Frontal cortex (tissue), 4 donors: Measurements from ENCODE around the gene GKAP1. TPM values are rescaled to one million over a fixed set of nuclear protein-coding genes. Genes with fewer than 3 reads are reported as not detected.
"Not testable (repeated sequence)": the region's sequence is repeated elsewhere in the genome, so short reads cannot be mapped to it uniquely, and the experiment has no call there.

ENCODE experiments used
- DNase-seq, 2 donors: peaks; one replicate each; pipeline ENCODE4 v3.0.0; 2012; ENCODE audit warnings: low spot score in 2 of 2
- FAIRE-seq: peaks from 2 replicates; lab custom pipeline; 2012; peaks lifted over from hg19 to GRCh38; lab: Jason Lieb, UNC
- total RNA-seq: library from RNA; depleted of rRNA; stranded (reverse); fragments of >200 nt; gene quantifications from one replicate; pipeline ENCODE4 v1.2.3, GENCODE V29; 2014
- donor health status: control.
- donor health status: control.
- donor health status: control.

GKAP1 gene
- total RNA-seq: 12.6 TPM

GRCh38 chr9:83817356-83818278, at the start of gene GKAP1:
Gene GKAP1, minus strand, starts transcription at chr9:83817769. Its CDS starts 11,252 bp downstream, at chr9:83806517.
- FAIRE-seq: not testable (repeated sequence)
- DNase-seq: peak; percentile 67 to 77

- DNase-seq, FAIRE-seq: not testable (repeated sequence)
These were observed 32.3 kb upstream of the GKAP1 start for GRCh38 chr9:83849895-83850294.

DNA sequence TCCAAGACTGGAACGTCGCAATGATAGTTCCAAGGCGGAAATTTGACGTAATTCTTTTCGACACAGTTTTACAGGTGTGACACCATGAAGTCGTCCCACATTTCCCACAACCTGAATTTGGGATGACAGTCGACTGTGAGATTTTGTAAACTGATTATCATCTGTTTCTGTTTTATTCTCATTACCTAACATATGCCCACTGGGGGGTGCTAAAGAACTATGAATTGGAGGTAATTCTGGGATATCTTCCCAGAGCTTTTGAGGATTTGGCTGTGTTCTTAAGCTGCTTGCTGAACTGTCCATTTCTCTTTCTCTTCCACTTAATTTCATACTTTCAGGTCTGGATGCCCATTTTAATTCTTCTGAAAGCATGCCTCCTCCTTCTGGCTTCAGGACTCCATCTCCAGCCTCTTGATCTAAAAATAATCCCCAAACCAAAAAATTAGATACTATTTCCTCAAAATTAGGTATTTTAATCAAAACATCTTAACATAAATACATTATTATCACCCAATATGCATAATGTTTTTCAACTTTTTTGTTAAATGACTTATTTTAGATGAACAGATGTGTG, 19.6 kb upstream of the GKAP1 start:
- peak; percentile 96 for FAIRE-seq
- DNase-seq: not testable (repeated sequence)

- DNase-seq, FAIRE-seq: not testable (repeated sequence)
These were observed 13.0 kb upstream of the GKAP1 start for GRCh38 chr9:83830426-83831071.

DNA sequence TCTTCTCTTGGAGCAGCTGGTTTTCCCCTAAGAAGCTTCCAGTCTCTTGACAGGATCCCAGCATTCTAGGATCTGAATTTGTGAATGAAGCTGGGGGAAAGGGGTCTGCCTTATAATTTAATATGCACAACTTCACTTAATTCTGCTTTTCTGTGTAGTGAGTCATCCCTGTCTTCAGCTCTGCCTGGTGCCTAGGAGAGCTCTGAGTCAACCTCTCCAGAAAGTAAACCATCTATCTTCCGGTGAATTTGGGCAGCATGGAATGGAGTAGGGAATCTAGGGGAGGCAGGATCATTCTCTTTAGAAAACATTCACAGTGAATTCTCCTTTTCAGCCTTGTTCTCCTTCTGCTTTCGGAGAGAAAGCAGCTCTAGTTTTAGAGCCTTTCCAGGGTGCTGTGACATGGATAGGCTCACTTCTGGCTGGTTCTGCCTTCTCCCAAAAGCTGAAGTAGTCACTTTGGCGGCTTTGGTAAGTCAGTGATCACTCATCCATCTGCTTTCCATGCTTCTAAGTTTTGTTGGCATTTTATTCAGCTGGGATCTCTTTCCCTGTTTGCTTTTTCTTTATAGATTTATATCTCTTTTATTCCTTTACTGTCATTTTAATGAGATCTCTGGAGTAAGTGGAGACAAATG, 7.5 kb upstream of the GKAP1 start:
- DNase-seq, FAIRE-seq: not testable (repeated sequence)

GRCh38 chr9:83817011-83817355, 586 bp downstream of the GKAP1 start:
- DNase-seq, FAIRE-seq: not testable (repeated sequence)

DNA sequence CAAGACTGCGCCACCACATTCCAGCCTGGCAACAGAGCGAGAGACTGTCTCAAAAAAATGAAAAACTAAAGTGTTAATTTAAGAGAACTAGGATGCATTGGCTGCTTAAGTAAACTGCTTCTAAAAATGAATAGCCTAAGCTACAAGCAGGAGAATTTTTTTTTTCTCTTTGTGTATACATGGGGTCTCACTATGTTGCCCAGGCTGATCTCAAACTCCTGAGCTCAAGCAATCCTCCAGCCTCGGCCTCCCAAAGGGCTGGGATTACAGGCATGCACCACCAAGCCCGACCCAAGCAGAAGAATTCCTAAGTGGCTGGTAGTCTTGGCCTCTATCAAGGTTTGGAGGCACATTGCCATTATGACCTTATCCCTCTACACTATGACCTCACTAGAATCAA, 2.4 kb downstream of the GKAP1 start:
- FAIRE-seq: not testable (repeated sequence)

GRCh38 chr9:83809213-83809612, 8.4 kb downstream of the GKAP1 start:
- not testable (repeated sequence) for DNase-seq, FAIRE-seq

More for the DNA sequence above, 2.4 kb downstream of the GKAP1 start:
- not testable (repeated sequence) for DNase-seq

- not testable (repeated sequence) for DNase-seq, FAIRE-seq
These were observed 13.1 kb downstream of the GKAP1 start for GRCh38 chr9:83804454-83804853.

- DNase-seq: not testable (repeated sequence)
These were observed 13.6 kb downstream of the GKAP1 start for GRCh38 chr9:83803941-83804340.

DNA sequence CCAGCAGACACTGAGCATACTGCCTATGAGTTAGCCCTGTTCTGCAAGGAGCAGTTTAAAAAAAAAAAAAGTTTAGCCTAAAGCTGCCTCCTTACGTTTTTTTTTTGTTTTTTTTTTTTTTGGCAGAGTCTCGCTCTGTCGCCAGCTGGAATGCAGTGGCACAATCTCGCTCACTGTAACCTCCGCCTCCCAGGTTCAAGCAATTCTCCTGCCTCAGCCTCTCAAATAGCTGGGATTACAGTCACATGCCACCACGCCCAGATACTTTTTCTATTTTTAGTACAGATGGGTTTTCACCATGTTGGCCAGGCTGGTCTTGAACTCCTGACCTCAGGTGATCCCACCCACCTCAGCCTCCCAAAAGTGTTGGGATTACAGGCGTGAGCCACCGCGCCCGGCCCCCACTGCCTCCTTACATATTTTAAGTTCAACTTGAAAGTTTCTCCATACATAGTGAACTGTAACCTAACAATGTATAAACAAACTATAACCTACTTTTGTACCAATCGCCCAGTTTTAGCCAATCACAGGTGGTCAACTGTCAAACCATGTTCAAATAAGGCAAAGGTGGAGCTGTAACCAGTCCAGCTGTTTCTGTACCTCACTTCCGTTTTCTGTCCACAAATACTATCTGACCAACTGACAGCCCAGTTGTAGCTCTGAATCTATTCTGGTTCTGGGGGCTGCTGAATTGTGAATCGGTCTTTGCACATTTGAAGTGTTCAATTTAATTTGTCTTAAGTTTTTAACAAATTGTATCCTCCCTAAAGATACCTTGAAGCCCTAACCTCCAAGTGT, 17.1 kb downstream of the GKAP1 start:
- DNase-seq (no peak), FAIRE-seq (no peak)

More at GRCh38 chr9:83803941-83804340, 13.6 kb downstream of the GKAP1 start:
- FAIRE-seq: not testable (repeated sequence)

DNA sequence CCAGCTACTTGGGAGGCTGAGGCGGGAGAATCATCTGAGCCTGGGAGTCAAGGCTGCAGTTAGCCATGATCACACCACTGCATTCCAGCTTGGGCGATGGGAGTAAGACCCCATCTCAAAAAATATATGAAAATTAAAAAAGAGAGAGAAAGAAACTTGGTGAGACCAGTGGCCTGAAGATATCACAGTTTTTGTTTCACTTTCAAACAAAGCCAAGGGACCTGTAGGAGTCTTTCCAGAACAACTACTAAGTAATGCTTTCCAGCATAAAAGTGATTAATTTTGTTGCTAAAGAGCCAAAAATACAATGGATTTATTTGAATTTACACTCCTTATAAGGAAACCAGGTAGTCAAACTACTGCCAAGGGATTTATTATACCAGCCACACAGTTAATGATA, 23.5 kb downstream of the GKAP1 start:
- FAIRE-seq (no peak), DNase-seq (no peak)

GRCh38 chr9:83792746-83793145, 24.8 kb downstream of the GKAP1 start:
- no peak for DNase-seq
- FAIRE-seq: no peak

DNA sequence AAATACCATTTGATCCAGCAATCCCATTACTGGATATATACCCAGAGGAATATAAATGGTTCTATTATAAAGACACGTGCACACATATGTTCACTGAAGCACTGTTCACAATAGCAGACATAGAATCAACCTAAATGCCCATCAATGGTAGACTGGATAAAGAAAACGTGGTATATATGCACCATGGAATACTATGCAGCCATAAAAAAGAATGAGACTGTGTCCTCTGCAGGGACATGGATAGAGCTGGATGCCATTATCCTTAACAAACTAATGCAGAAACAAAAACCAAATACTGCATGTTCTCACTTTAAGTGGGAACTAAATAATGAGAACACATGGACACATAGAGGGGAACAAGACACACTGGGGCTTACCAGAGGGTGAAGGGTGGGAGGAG, 39.4 kb downstream of the GKAP1 start:
- no peak for DNase-seq
- no peak for FAIRE-seq

DNA sequence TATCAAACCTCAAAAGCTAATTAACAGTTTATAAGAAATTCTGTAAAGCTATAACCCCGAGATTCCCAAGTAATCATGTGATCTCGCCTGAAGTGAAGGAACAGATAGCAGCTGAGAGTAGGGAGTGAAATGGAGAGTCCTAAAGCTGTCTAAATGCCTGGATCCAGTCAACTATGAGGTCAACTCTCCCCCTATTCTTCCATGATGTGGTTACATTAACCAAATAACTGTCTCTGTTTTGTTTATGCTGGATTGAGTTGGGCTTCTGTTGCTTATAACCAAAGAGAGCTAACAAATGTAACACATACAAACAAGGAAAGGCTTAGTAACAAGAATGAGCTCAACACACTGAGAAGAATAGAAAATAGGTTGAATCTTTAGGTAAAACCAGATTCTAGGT, 41.6 kb downstream of the GKAP1 start:
- DNase-seq: no peak
- no peak for FAIRE-seq

GRCh38 chr9:83772860-83773259, 44.7 kb downstream of the GKAP1 start:
- no peak for FAIRE-seq
- no peak for DNase-seq

DNA sequence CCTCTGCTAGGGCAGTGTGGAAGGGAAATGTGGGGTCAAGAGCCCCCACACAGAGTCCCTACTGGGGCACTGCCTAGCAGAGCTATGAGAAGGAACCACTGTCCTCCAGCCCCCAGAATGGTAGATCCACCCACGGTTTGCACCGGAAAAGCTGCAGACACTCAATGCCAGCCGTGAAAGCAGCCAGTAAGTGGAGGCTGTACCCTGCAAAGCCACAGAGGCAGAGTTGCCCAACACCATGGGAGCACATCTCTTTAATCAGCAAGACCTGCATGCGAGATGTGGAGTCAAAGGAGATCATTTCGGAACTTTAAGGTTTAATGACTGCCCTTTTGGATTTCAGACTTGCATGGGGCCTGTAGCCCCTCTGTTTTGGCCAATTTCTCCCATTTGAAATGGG, 52.2 kb downstream of the GKAP1 start:
- DNase-seq (no peak), FAIRE-seq (no peak)

DNA sequence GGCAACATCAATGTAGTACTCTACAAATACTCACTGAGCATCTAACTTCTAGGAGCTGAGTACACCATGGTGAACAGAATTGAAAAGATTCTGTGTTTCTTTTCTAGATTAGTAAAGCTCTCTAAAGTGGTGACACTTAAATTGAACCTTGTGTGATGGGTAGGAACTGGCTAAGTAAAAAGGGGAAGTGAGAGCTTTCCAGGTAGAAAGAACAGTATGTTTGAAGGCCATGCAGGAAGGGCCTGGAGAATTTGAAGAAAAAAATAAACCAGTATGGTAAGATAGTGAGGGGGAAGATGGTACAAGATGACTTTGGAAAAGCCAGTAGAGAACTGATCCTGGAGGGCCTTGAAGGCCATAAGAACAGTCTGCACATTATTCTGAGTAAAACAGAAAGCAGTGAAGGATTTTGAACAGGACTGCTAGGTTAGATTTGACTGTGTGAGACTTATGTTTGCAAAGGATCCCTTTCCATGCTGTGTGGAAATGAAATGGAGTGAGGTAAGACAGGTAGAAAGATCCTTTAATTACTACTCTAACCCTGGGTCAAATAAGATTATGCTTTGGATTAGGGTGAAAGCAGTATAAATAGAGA, 63.1 kb downstream of the GKAP1 start:
- DNase-seq (no peak), FAIRE-seq (no peak)

- FAIRE-seq (no peak), DNase-seq (no peak)
These were observed 67.9 kb downstream of the GKAP1 start for GRCh38 chr9:83749706-83750105.
